Measurements from ENCODE around the gene DCTN3. TPM values are rescaled to one million over a fixed set of nuclear protein-coding genes. Genes with fewer than 3 reads are reported as not detected.
A peak's percentile ranks its signal among the peaks of the same experiment; 100 is the strongest.

Gene DCTN3
- polyA plus RNA-seq, 1 donor = 67.2 TPM

- DNase-seq = no peak
- no peaks in the 10 kb centered on the region for H3K9me3 ChIP-seq (ENCODE audit: control insufficient read depth, low read depth, low read length)
- H3K27me3 ChIP-seq (ENCODE audit: control insufficient read depth, insufficient read depth, low read length) = no peaks in the 10 kb centered on the region
- peaks cover 23% of the 10 kb centered on the region for H3K4me1 ChIP-seq (ENCODE audit: control insufficient read depth, insufficient read depth, low read length)
- H3K4me3 ChIP-seq (ENCODE audit: low read length) = no peak overlapping the region
- WGBS (ENCODE audit: insufficient coverage, low lambda C conversion rate) = no CpG with 5 or more reads among the region's 2 CpGs
- no peak overlapping the region for H3K27ac ChIP-seq (ENCODE audit: low read length)
- H3K36me3 ChIP-seq (ENCODE audit: control insufficient read depth, insufficient read depth, low read length) = peaks cover 45% of the 10 kb centered on the region
Observed at GRCh38 chr9:34615132-34615531, 5.2 kb downstream of the DCTN3 start.

GRCh38 chr9:34612788-34613390 is 7.4 kb downstream of the DCTN3 start:
- H3K4me3 ChIP-seq (ENCODE audit: low read length) = peak overlapping the region; percentile 97
- DNase-seq = peak; percentile 63 to 70
- no peaks in the 10 kb centered on the region for H3K9me3 ChIP-seq (ENCODE audit: control insufficient read depth, low read depth, low read length)
- no CpG with 5 or more reads among the region's 15 CpGs for WGBS (ENCODE audit: insufficient coverage, low lambda C conversion rate)
- H3K36me3 ChIP-seq (ENCODE audit: control insufficient read depth, insufficient read depth, low read length) = peaks cover 38% of the 10 kb centered on the region
- peaks cover 17% of the 10 kb centered on the region for H3K4me1 ChIP-seq (ENCODE audit: control insufficient read depth, insufficient read depth, low read length)
- no peak overlapping the region for H3K27ac ChIP-seq (ENCODE audit: low read length)
- no peaks in the 10 kb centered on the region for H3K27me3 ChIP-seq (ENCODE audit: control insufficient read depth, insufficient read depth, low read length)

- no peaks in the 10 kb centered on the region for H3K27me3 ChIP-seq (ENCODE audit: control insufficient read depth, insufficient read depth, low read length)
- WGBS (ENCODE audit: insufficient coverage, low lambda C conversion rate) = no CpG with 5 or more reads among the region's 77 CpGs
- H3K4me3 ChIP-seq (ENCODE audit: low read length) = peak within 1 kb of the TSS; percentile 97
- H3K9me3 ChIP-seq (ENCODE audit: control insufficient read depth, low read depth, low read length) = no peaks in the 10 kb centered on the region
- peaks cover 30% of the 10 kb centered on the region for H3K36me3 ChIP-seq (ENCODE audit: control insufficient read depth, insufficient read depth, low read length)
- peaks cover 23% of the 10 kb centered on the region for H3K4me1 ChIP-seq (ENCODE audit: control insufficient read depth, insufficient read depth, low read length)
- H3K27ac ChIP-seq (ENCODE audit: low read length) = peak within 1 kb of the TSS; percentile 84
- peak; percentile 80 to 90 for DNase-seq
Observed at GRCh38 chr9:34611811-34612787, 8.2 kb downstream of the DCTN3 start, which contains the start of gene RPP25L. TSS of gene RPP25L (minus strand) at chr9:34612097. CDS start at chr9:34611296, 801 bp downstream.

- DNase-seq = peak in 1 of 2 donors; percentile 33
- peaks cover 23% of the 10 kb centered on the region for H3K36me3 ChIP-seq (ENCODE audit: control insufficient read depth, insufficient read depth, low read length)
- no CpG with 5 or more reads among the region's 10 CpGs for WGBS (ENCODE audit: insufficient coverage, low lambda C conversion rate)
- peak overlapping the region; percentile 77 for H3K27ac ChIP-seq (ENCODE audit: low read length)
- no peaks in the 10 kb centered on the region for H3K27me3 ChIP-seq (ENCODE audit: control insufficient read depth, insufficient read depth, low read length)
- H3K9me3 ChIP-seq (ENCODE audit: control insufficient read depth, low read depth, low read length) = no peaks in the 10 kb centered on the region
- peak overlapping the region; percentile 97 for H3K4me3 ChIP-seq (ENCODE audit: low read length)
- peaks cover 26% of the 10 kb centered on the region for H3K4me1 ChIP-seq (ENCODE audit: control insufficient read depth, insufficient read depth, low read length)
Observed at GRCh38 chr9:34611251-34611810, 9.0 kb downstream of the DCTN3 start.

GRCh38 chr9:34610434-34611206 is 9.7 kb downstream of the DCTN3 start:
- no peaks in the 10 kb centered on the region for H3K9me3 ChIP-seq (ENCODE audit: control insufficient read depth, low read depth, low read length)
- DNase-seq = no peak
- no peaks in the 10 kb centered on the region for H3K27me3 ChIP-seq (ENCODE audit: control insufficient read depth, insufficient read depth, low read length)
- WGBS (ENCODE audit: insufficient coverage, low lambda C conversion rate) = no CpG with 5 or more reads among the region's 20 CpGs
- no peak overlapping the region for H3K4me3 ChIP-seq (ENCODE audit: low read length)
- H3K4me1 ChIP-seq (ENCODE audit: control insufficient read depth, insufficient read depth, low read length) = peaks cover 26% of the 10 kb centered on the region
- H3K36me3 ChIP-seq (ENCODE audit: control insufficient read depth, insufficient read depth, low read length) = peaks cover 17% of the 10 kb centered on the region
- H3K27ac ChIP-seq (ENCODE audit: low read length) = no peak overlapping the region

- H3K4me1 ChIP-seq (ENCODE audit: control insufficient read depth, insufficient read depth, low read length) = peaks cover 19% of the 10 kb centered on the region
- no peaks in the 10 kb centered on the region for H3K36me3 ChIP-seq (ENCODE audit: control insufficient read depth, insufficient read depth, low read length)
- H3K27me3 ChIP-seq (ENCODE audit: control insufficient read depth, insufficient read depth, low read length) = no peaks in the 10 kb centered on the region
- WGBS (ENCODE audit: insufficient coverage, low lambda C conversion rate) = 20% methylated on average over 2 of the region's 2 CpGs
- peak overlapping the region; percentile 73 for H3K27ac ChIP-seq (ENCODE audit: low read length)
- no peaks in the 10 kb centered on the region for H3K9me3 ChIP-seq (ENCODE audit: control insufficient read depth, low read depth, low read length)
- DNase-seq = no peak
- H3K4me3 ChIP-seq (ENCODE audit: low read length) = no peak overlapping the region
Observed at GRCh38 chr9:34607331-34607730, 13.0 kb downstream of the DCTN3 start.

GRCh38 chr9:34606905-34607304 is 13.4 kb downstream of the DCTN3 start:
- Histone ChIP-seq H3K9me3 (ENCODE audit: control insufficient read depth, low read depth, low read length) (no peaks in the 10 kb centered on the region), H3K27me3 (ENCODE audit: control insufficient read depth, insufficient read depth, low read length) (no peaks in the 10 kb centered on the region), H3K4me3 (ENCODE audit: low read length) (no peak overlapping the region), H3K36me3 (ENCODE audit: control insufficient read depth, insufficient read depth, low read length) (no peaks in the 10 kb centered on the region), H3K4me1 (ENCODE audit: control insufficient read depth, insufficient read depth, low read length) (peaks cover 17% of the 10 kb centered on the region), H3K27ac (ENCODE audit: low read length) (peak overlapping the region; percentile 73)
- no CpG with 5 or more reads among the region's 3 CpGs for WGBS (ENCODE audit: insufficient coverage, low lambda C conversion rate)
- DNase-seq = peak; percentile 82 to 88

- DNase-seq = no peak
- no peak overlapping the region for H3K27ac ChIP-seq (ENCODE audit: low read length)
- H3K27me3 ChIP-seq (ENCODE audit: control insufficient read depth, insufficient read depth, low read length) = peaks cover 1% of the 10 kb centered on the region
- peaks cover 15% of the 10 kb centered on the region for H3K4me1 ChIP-seq (ENCODE audit: control insufficient read depth, insufficient read depth, low read length)
- H3K9me3 ChIP-seq (ENCODE audit: control insufficient read depth, low read depth, low read length) = no peaks in the 10 kb centered on the region
- no peak overlapping the region for H3K4me3 ChIP-seq (ENCODE audit: low read length)
- no peaks in the 10 kb centered on the region for H3K36me3 ChIP-seq (ENCODE audit: control insufficient read depth, insufficient read depth, low read length)
Observed at GRCh38 chr9:34606190-34606589, 14.1 kb downstream of the DCTN3 start.

GRCh38 chr9:34603610-34604231 is 16.6 kb downstream of the DCTN3 start:
- WGBS (ENCODE audit: insufficient coverage, low lambda C conversion rate) = no CpG with 5 or more reads among the region's 4 CpGs

More at GRCh38 chr9:34603610-34604231, 16.6 kb downstream of the DCTN3 start:
- Histone ChIP-seq H3K4me1 (ENCODE audit: control insufficient read depth, insufficient read depth, low read length) (peaks cover 8% of the 10 kb centered on the region), H3K27me3 (ENCODE audit: control insufficient read depth, insufficient read depth, low read length) (peaks cover 16% of the 10 kb centered on the region), H3K36me3 (ENCODE audit: control insufficient read depth, insufficient read depth, low read length) (no peaks in the 10 kb centered on the region), H3K27ac (ENCODE audit: low read length) (no peak overlapping the region), H3K4me3 (ENCODE audit: low read length) (no peak overlapping the region), H3K9me3 (ENCODE audit: control insufficient read depth, low read depth, low read length) (no peaks in the 10 kb centered on the region)
- DNase-seq = peak; percentile 63 to 67
